ENCODE results near the gene ST3GAL3. TPM values are rescaled to one million over a fixed set of nuclear protein-coding genes. Genes with fewer than 3 reads are reported as not detected.
A peak's percentile ranks its signal among the peaks of the same experiment; 100 is the strongest.

ST3GAL3 gene
- total RNA-seq, 1 donor from 2014 or later = 15.2 TPM

DNA sequence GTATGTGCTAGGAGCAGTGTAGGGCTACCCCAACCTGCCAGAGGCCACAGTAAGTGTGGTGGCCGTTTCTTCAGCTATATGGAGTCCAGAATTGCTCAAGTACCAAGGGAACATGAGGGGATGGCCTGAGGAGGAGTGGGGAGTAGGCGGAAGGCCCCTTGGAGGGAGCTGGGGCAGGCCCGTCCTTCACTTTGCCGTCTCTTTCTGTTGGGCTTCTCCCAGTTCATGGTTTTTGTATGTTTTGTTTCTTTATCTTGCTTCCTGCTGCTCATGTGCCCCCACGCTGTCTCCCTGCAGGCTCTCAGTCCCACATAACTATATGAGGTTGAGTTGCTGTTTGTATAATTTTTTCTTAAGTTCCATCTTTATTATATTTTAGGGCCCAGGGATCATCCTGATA lies 256.6 kb downstream of the ST3GAL3 start:
- no peak overlapping the region for H3K27ac Mint-ChIP-seq (ENCODE audit: unreplicated experiment)
- peaks cover 20% of the 10 kb centered on the region for H3K36me3 Mint-ChIP-seq (ENCODE audit: low read depth)
- H3K4me3 Mint-ChIP-seq (ENCODE audit: unreplicated experiment) = no peak overlapping the region

DNA sequence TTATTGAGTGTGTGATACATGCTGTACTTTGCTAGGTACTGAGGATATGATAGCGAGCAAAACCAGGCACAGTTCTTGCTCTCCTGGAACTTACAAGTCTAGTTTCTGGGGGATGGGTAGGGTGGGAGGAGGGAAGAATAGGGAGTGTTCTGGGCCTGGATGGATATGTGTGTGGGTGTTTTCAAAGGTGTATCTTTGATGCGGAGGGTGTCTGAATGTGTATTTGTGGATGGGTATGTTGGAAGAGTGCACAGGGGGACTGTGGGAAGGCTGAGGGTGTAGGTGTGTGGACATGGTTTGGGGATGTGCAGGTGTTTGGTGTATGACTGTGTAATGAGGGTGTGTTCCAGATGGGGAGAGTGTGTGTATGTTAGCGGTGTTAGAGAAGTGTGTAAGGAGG lies 258.0 kb downstream of the ST3GAL3 start:
- Mint-ChIP-seq H3K4me1 (ENCODE audit: low read depth) (peaks cover 11% of the 10 kb centered on the region), H3K4me3 (ENCODE audit: unreplicated experiment) (no peak overlapping the region), H3K27ac (ENCODE audit: unreplicated experiment) (no peak overlapping the region), H3K36me3 (ENCODE audit: low read depth) (peaks cover 18% of the 10 kb centered on the region), H3K27me3 (ENCODE audit: low read depth) (no peaks in the 10 kb centered on the region), H3K9me3 (ENCODE audit: low read depth) (peaks cover 7% of the 10 kb centered on the region)
- no peak for DNase-seq (ENCODE audit: low spot score)
- TF ChIP-seq, protein P1, sequence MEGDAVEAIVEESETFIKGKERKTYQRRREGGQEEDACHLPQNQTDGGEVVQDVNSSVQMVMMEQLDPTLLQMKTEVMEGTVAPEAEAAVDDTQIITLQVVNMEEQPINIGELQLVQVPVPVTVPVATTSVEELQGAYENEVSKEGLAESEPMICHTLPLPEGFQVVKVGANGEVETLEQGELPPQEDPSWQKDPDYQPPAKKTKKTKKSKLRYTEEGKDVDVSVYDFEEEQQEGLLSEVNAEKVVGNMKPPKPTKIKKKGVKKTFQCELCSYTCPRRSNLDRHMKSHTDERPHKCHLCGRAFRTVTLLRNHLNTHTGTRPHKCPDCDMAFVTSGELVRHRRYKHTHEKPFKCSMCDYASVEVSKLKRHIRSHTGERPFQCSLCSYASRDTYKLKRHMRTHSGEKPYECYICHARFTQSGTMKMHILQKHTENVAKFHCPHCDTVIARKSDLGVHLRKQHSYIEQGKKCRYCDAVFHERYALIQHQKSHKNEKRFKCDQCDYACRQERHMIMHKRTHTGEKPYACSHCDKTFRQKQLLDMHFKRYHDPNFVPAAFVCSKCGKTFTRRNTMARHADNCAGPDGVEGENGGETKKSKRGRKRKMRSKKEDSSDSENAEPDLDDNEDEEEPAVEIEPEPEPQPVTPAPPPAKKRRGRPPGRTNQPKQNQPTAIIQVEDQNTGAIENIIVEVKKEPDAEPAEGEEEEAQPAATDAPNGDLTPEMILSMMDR (IDR thresholded peaks at IDR 0.05) = no peak

More for the DNA sequence above, 256.6 kb downstream of the ST3GAL3 start:
- Mint-ChIP-seq H3K27me3 (ENCODE audit: low read depth) (no peaks in the 10 kb centered on the region), H3K9me3 (ENCODE audit: low read depth) (peaks cover 7% of the 10 kb centered on the region), H3K4me1 (ENCODE audit: low read depth) (no peaks in the 10 kb centered on the region)
- TF ChIP-seq, protein P1 (IDR thresholded peaks at IDR 0.05) = no peak
- DNase-seq (ENCODE audit: low spot score) = no peak

DNA sequence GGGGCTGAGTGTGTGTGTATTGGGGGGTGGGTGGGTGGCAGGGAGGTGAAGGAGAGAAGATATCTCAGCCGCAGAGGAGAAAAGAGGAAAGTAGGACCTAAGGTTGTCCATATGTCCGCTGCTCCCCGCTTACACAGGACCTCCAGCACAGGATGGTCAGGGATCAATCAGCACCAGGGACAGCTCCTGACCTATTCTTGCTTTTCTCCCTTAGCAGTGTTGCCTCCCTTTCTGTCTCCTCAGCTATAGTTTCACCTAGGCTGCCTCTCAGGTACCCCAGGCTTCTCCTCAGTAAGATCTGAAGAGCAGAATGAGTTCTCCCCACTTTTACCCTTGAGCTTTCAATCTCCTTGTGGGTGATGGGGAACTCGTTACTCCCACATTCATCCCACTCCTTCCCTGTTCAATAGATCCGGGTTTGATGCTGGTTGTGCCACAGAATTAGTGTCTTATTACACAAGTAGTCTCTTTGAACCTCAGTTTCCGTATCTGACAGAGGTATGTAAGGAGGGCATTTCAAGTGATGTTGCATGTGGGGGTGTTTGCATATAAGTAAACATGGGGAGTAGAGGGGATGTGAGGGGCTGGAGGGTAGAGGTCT lies 261.1 kb downstream of the ST3GAL3 start:
- Mint-ChIP-seq H3K27ac (ENCODE audit: unreplicated experiment) (no peak overlapping the region), H3K36me3 (ENCODE audit: low read depth) (peaks cover 9% of the 10 kb centered on the region), H3K27me3 (ENCODE audit: low read depth) (no peaks in the 10 kb centered on the region), H3K4me3 (ENCODE audit: unreplicated experiment) (no peak overlapping the region), H3K4me1 (ENCODE audit: low read depth) (peaks cover 19% of the 10 kb centered on the region), H3K9me3 (ENCODE audit: low read depth) (peaks cover 7% of the 10 kb centered on the region)
- TF ChIP-seq, protein P1 (IDR thresholded peaks at IDR 0.05) = no peak
- no peak for DNase-seq (ENCODE audit: low spot score)

DNA sequence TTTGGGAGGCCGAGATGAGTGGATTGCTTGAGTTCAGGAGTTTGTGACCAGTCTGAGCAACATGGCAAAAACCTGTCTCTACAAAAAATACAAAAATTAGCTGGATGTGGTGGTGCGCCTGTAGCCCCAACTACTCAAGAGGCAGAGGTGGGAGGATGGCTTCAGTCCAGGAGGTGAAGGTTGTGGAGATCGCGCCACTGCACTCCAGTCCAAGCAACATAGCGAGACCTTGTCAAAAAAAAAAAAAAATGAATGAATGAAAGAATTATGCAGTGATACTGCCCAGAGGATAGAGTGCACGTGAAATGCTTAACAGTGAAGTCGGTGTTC lies 262.0 kb downstream of the ST3GAL3 start:
- Mint-ChIP-seq H3K27ac (ENCODE audit: unreplicated experiment) (peak overlapping the region; percentile 71), H3K27me3 (ENCODE audit: low read depth) (no peaks in the 10 kb centered on the region)

DNA sequence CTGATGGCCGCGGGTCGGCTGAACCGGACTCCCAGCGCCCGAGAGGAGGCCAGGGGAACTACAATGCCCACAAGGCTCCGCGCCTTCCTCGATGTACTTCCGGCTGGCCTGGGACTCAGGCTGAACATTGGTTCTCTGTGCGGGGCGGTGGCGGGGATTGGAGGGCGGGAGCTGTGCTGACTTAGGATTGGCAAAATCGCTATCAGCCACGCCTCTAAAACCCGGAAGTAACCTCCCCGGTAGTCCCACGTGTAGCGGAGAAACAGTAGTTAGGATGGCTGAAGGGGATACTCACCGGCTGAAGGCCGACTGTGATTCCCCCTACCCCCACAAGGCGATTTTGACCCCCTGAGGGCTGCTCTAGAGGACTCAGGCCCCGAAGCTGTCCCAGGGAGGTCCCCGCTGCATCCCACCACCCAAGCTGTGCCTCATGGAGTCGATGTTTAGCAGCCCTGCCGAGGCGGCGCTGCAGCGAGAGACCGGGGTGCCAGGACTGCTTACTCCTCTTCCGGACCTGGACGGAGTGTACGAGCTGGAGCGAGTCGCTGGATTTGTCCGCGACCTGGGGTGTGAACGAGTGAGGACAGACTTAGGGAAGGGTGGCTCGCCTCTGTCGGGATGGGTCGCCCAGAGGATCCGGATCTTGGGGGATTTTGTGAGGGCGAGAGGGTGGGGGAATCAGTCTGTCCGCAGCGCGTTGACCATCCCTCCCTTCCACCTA lies 262.6 kb downstream of the ST3GAL3 start, which contains the start of gene DPH2:
Gene DPH2 (plus strand): TSS at position 265 of the 721 bp plus-strand sequence. CDS start 166 bp downstream, at position 431.
- TF ChIP-seq, protein P1 (IDR thresholded peaks at IDR 0.05) = peak; percentile 37
- no peaks in the 10 kb centered on the region for H3K27me3 Mint-ChIP-seq (ENCODE audit: low read depth)
- no peak for DNase-seq (ENCODE audit: low spot score)
- H3K4me1 Mint-ChIP-seq (ENCODE audit: low read depth) = peaks cover 26% of the 10 kb centered on the region
- peaks cover 7% of the 10 kb centered on the region for H3K9me3 Mint-ChIP-seq (ENCODE audit: low read depth)
- peak within 1 kb of the TSS; percentile 91 for H3K27ac Mint-ChIP-seq (ENCODE audit: unreplicated experiment)
- H3K36me3 Mint-ChIP-seq (ENCODE audit: low read depth) = peaks cover 9% of the 10 kb centered on the region
- H3K4me3 Mint-ChIP-seq (ENCODE audit: unreplicated experiment) = peak within 1 kb of the TSS; percentile 98

More for the DNA sequence above, 262.0 kb downstream of the ST3GAL3 start:
- no peak for DNase-seq (ENCODE audit: low spot score)
- peaks cover 26% of the 10 kb centered on the region for H3K4me1 Mint-ChIP-seq (ENCODE audit: low read depth)
- TF ChIP-seq, protein P1 (IDR thresholded peaks at IDR 0.05) = no peak
- H3K4me3 Mint-ChIP-seq (ENCODE audit: unreplicated experiment) = peak overlapping the region; percentile 98
- peaks cover 7% of the 10 kb centered on the region for H3K9me3 Mint-ChIP-seq (ENCODE audit: low read depth)
- peaks cover 9% of the 10 kb centered on the region for H3K36me3 Mint-ChIP-seq (ENCODE audit: low read depth)
